ENCODE data around the gene USP11.

USP11 gene

DNA sequence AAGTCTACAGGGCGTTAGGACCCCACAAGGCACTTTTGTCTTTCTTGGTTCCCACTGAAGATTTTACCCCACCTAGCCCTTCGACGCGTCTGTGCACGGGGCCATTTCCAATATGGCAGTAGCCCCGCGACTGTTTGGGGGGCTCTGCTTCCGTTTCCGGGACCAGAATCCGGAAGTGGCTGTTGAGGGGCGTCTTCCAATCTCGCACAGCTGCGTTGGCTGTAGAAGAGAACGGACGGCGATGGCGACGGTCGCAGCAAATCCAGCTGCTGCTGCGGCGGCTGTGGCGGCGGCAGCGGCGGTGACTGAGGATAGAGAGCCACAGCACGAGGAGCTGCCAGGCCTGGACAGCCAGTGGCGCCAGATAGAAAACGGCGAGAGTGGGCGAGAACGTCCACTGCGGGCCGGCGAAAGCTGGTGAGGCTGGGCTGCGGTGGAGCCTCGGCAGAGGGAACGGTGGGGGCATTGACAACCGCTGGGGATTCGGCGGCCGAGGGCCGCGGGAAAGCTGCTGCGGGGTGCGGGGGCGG, at the start of gene USP11:
Gene USP11 (plus strand): TSS at position 207 of the 530 bp plus-strand sequence. CDS start 35 bp downstream, at position 242.
- in situ Hi-C loops (cut with HindIII; ENCODE audit: low sequenced_read_pairs), result no loop called here
- DNase-seq (ENCODE audit: low read depth, low spot score), result peak; percentile 53
- peak within 1 kb of the TSS; percentile 64 for H3K4me3 ChIP-seq (ENCODE audit: low read depth, low read length)
- TF ChIP-seq, protein P1, sequence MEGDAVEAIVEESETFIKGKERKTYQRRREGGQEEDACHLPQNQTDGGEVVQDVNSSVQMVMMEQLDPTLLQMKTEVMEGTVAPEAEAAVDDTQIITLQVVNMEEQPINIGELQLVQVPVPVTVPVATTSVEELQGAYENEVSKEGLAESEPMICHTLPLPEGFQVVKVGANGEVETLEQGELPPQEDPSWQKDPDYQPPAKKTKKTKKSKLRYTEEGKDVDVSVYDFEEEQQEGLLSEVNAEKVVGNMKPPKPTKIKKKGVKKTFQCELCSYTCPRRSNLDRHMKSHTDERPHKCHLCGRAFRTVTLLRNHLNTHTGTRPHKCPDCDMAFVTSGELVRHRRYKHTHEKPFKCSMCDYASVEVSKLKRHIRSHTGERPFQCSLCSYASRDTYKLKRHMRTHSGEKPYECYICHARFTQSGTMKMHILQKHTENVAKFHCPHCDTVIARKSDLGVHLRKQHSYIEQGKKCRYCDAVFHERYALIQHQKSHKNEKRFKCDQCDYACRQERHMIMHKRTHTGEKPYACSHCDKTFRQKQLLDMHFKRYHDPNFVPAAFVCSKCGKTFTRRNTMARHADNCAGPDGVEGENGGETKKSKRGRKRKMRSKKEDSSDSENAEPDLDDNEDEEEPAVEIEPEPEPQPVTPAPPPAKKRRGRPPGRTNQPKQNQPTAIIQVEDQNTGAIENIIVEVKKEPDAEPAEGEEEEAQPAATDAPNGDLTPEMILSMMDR (IDR thresholded peaks at IDR 0.05; ENCODE audit: low read depth, low read length), result no peak

DNA sequence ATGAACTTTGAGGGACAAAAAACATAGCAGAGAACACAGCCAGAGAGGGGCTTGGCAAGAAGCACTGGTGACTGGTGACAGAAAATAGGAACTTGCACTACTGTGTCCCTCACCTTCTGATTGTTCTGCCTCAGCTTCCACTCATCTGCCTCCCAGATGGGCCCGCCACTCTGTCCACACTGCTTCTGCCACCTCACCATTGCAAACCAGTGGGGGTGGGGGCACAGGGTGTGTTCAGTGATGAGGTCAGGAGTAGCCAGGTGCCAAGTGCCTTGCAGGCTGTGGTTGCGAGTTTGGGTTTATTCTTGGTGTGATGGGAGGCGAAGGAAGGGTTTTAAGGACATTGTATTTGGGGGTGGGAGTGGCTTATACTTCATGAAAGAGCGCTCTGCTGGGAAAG, 48.3 kb upstream of the USP11 start:
- DNase-seq (ENCODE audit: low read depth, low spot score), result no peak
- H3K4me3 ChIP-seq (ENCODE audit: low read depth, low read length), result no peak overlapping the region
- TF ChIP-seq, protein P1 (IDR thresholded peaks at IDR 0.05; ENCODE audit: low read depth, low read length), result no peak
- in situ Hi-C loops (cut with HindIII; ENCODE audit: low sequenced_read_pairs), result no loop called here

DNA sequence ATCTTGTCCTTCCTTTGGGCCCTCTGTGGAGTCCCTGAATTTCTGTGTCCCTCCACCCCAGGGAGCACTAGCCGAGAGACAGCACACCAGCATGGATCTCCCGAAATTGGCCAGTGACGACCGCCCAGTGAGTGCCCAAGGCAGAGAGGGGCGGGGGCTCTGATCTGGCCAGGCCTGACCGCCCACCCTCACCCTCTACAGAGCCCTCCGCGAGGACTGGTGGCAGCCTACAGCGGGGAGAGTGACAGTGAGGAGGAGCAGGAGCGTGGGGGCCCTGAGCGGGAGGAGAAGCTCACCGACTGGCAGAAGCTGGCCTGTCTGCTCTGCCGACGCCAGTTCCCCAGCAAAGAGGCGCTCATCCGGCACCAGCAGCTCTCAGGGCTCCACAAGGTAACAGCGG, 47.6 kb upstream of the USP11 start:
- H3K4me3 ChIP-seq (ENCODE audit: low read depth, low read length), result no peak overlapping the region
- TF ChIP-seq, protein P1 (IDR thresholded peaks at IDR 0.05; ENCODE audit: low read depth, low read length), result no peak
- in situ Hi-C loops (cut with HindIII; ENCODE audit: low sequenced_read_pairs), result no loop called here

DNA sequence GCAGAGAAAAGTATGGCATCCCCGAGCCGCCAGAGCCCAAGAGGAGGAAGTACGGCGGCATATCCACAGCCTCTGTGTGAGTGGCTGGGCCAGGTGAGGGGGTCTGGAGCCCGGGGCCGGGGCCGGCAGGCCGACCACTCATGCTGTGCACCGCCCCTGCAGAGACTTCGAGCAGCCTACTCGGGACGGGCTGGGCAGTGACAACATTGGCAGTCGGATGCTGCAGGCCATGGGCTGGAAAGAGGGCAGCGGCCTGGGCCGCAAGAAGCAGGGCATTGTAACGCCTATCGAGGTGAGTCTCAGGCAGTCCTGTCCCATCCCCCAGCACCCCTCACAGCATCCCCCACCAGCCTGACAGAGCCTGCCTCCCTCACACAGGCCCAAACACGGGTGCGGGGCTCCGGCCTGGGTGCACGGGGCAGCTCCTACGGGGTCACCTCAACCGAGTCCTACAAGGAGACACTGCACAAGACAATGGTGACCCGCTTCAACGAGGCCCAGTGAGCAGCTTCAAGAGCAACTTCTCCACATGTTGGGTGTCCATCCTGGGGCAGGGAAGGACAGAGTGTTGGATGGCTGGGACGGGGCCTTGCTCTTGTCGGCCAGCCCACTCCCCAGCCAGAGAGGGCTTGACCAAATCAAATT, 46.6 kb upstream of the USP11 start:
- in situ Hi-C loops (cut with HindIII; ENCODE audit: low sequenced_read_pairs), result no loop called here
- H3K4me3 ChIP-seq (ENCODE audit: low read depth, low read length), result no peak overlapping the region
- DNase-seq (ENCODE audit: low read depth, low spot score), result no peak
- TF ChIP-seq, protein P1 (IDR thresholded peaks at IDR 0.05; ENCODE audit: low read depth, low read length), result no peak

More for the DNA sequence above, 47.6 kb upstream of the USP11 start:
- DNase-seq (ENCODE audit: low read depth, low spot score), result no peak

DNA sequence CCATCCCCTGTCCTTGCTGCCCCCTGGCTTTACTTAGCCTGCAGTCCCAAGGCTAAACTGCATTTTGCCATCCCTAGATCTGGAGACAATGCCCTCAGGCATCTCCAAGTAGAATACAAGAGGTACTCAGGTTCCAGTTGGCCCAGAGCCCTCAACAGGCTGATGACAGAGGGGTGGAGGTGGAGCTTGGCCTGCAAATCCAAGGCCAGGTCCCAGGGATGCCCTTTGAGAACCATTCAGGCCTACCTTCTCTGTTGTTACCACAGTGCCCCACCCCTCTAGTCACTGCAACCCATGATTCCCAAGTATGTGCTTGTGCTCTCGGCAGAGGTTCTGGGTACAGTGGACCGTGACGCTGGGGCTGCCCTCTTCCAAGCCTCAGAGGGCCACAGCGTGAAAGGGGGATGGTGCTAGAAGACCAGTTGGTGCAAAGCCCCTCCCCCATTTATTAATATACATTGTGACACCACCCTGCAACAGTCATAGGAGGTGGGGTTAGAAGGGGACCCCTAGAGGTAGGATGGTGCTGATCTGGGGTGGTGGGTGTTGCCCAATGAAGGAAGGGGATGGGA, 45.6 kb upstream of the USP11 start:
- no peak for DNase-seq (ENCODE audit: low read depth, low spot score)
- TF ChIP-seq, protein P1 (IDR thresholded peaks at IDR 0.05; ENCODE audit: low read depth, low read length), result no peak
- in situ Hi-C loops (cut with HindIII; ENCODE audit: low sequenced_read_pairs), result no loop called here
- no peak overlapping the region for H3K4me3 ChIP-seq (ENCODE audit: low read depth, low read length)

DNA sequence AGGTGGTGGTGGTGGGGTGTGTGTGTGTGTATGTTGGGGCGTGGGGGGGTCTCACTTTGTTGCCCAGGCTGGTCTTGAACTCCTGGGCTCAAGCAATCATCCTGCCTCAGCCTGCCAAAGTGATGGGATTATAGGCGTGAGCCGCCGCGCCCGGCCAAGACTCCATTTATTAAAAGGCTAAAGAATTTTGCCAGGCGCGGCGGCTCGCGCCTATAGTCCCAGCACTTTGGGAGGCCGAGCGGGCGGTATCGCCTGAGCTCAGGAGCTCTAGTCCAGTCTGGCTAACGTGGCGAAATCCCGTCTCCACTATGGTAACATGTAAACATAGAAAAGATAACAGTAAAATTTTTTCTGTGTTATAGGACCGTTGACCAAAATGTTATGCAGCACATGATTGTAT, 42.9 kb upstream of the USP11 start:
- TF ChIP-seq, protein P1 (IDR thresholded peaks at IDR 0.05; ENCODE audit: low read depth, low read length), result no peak
- H3K4me3 ChIP-seq (ENCODE audit: low read depth, low read length), result no peak overlapping the region
- in situ Hi-C loops (cut with HindIII; ENCODE audit: low sequenced_read_pairs), result no loop called here
- DNase-seq (ENCODE audit: low read depth, low spot score), result no peak

All from astrocyte of the spinal cord (primary cell).